ENCODE results near the gene ARFGEF2.
"Not testable (repeated sequence)": the region's sequence is repeated elsewhere in the genome, so short reads cannot be mapped to it uniquely, and the experiment has no call there.

The ARFGEF2 gene

DNA sequence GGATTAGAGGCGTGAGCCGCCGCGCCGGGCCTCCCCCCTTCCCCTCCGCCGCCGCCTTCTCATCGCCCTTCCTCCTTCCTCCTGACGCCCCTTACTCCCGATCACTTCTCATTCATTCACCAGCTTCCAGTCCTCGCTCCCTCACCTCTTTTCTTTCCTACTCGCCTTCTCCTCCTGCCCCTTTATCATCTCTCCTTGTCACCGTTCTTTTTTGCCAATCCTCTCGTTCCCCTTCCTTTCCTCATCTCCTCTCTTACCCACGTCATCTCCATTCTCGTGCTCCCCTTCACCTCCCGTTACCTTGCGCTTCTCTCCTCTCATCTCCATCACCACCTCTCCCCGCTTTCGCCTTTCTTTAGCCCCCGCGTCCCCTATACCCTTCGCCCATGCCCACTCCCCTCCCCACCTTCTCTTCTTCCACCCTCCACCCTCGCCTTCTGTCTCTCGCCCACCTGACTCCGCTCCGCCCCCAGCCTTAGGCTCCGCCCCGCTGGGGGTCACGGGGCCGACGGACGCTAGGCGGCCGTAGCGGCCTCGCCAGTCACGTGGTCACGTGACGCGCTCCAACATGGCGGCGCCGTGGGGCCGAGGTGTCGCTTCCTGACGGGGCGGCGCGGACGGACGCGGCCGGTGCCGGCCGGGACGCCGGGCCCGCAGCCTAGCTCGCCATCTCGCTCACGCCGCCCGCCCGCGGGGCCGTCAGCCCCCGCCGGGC lies at the start of gene ARFGEF2:
Gene ARFGEF2, plus strand, starts transcription at position 544 of the 715 bp plus-strand sequence. CDS start 179 bp downstream, outside the sequence.
- DNase-seq (ENCODE audit: low read depth) = peak; percentile 88

DNA sequence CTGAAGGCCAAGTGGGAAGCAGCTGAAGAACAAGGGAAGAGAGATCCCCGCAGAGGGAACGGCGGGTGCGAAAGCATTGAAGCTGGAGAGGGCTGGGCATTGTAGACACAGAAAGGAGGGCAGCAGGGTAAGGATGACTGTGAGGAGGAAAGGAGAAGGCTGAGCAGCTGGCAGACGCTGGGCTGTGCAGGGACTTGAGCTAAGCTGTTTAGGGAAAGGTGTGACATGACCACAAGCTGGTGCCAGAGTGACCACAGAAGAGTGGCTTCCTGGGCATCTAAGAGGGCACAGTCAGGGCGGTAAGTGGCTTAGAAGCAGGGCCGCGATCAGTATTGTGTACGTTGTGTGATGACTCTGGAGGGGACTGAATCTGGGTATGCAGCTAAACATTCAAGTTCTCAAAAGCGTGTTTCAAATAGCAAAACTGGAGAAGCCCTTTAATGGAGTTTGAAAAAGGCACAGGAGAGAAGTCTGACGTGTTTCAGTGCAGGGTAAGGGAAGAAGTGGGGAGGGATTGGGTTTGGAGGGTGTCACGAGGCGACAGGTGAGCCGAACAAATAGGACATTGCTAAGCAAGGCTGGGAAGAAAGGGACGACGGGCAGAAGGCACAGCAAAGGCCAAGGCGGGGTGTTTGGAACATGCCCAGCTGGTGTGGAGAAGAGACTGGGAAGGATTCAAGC lies 46.1 kb upstream of the ARFGEF2 start:
- no peak for DNase-seq (ENCODE audit: low read depth)

GRCh38 chr20:48875914-48876240 lies 45.6 kb upstream of the ARFGEF2 start:
- DNase-seq (ENCODE audit: low read depth) = no peak

- DNase-seq (ENCODE audit: low read depth) = no peak
Measured at GRCh38 chr20:48877304-48877703, 44.2 kb upstream of the ARFGEF2 start.

DNA sequence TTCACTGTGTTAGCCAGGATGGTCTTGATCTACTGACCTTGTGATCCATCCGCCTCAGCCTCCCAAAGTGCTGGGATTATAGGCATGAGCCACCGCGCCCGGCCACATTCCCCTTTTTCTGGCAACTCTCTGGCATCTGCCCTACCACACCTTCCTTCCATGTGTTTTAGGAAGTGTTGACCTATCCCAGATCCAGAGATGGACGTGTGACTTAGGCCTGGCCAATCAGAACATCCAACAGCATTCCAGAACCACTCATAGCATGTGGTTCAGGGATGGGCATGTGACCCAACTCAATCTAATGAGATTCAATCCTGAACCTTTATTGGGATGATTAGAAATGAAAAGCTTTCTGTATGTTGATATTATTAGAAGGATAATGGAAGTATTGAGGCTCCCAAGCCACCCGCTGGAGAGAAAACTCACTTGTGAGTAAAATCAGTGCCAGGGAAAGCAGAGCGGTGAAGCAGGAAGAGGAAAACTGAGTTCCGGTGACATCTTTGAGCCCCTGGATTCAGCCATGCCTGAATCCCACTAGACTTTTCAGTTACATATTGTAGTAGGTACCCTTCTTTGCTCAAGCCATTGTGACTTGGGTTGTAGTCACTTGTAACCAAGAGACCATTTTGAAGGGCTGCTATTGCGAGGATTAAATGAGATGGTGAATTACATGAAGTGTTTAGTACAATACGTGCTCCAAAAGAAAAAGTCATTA lies 42.8 kb upstream of the ARFGEF2 start:
- no peak for DNase-seq (ENCODE audit: low read depth)

DNA sequence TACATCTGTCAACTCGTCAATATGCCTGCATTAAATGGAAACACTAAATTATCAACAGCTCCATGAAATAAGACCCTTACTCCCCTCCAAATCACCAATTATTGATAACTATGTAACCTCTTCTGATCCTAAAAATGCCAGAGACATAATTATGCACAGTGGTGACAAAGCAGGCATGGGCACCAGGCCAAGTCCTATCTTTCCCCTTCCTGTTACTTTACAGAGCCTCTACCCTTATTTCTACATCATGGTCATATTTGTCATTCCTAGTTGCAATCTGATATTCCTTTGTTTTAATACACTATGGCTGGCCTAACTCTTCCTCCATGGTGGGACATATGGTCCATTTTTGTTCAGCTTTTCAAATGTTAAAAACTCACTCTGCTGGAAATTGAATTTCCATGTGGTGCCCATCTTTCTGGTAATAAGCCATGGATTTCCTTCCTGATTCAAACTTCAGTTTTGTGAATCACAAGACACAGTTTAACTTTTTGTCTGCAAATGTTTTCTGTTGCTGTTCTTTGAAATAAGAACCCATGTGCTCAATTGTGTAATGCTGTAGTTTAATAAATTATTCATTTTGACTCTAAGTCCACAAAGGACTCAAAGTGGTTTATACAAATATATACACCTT lies 41.8 kb upstream of the ARFGEF2 start:
- no peak for DNase-seq (ENCODE audit: low read depth)

- no peak for DNase-seq (ENCODE audit: low read depth)
Measured at GRCh38 chr20:48880331-48880730, 41.2 kb upstream of the ARFGEF2 start.

DNA sequence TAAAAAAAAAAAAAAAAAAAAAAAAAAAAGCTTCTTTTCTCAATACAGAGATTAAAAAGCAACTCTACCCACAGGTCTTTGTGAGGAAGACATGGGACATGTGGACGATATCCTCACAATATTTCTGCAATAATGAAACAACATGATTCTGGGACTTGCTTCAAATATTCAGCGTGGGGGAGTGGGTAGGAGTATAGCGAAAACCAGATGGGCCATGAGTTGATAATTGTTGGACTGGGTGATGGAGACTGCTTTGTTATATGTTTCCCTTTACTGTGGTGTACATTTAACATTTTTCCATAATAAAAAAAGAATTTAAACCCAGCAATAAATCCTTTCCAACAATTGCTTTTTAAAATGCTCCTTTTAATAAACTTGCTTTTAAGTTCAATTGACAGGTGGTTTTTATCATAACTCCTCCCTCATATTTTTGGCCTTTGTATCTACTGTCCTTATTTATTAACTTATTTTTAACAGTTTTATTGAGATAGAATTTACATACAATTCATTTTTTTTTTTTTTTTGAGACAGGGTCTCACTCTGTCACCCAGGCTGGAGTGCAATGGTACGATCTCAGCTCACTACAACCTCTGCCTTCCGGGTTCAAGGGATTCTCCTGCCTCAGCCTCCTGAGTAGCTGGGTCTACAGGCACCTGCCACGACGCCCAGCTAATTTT lies 40.4 kb upstream of the ARFGEF2 start:
- DNase-seq (ENCODE audit: low read depth) = no peak

DNA sequence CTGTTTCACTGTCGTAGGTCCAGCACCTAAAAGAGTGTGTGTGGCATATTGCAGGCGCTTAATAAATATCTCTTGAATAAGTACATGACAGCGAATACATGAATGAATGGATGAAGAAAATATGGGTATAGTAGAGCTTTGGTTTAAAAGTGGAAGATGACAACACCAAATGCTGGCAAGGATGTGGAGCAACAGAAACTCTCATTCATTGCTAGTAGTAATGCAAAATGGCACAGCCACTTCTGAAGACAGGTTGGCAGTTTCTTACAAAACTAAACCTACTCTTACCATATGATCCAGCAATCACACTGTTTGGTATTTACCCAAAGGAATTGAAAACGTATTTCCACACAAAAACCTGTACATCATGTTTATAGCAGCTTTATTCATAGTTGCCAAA lies 36.3 kb upstream of the ARFGEF2 start:
- DNase-seq (ENCODE audit: low read depth) = no peak

GRCh38 chr20:48886194-48886593 lies 35.3 kb upstream of the ARFGEF2 start:
- no peak for DNase-seq (ENCODE audit: low read depth)

DNA sequence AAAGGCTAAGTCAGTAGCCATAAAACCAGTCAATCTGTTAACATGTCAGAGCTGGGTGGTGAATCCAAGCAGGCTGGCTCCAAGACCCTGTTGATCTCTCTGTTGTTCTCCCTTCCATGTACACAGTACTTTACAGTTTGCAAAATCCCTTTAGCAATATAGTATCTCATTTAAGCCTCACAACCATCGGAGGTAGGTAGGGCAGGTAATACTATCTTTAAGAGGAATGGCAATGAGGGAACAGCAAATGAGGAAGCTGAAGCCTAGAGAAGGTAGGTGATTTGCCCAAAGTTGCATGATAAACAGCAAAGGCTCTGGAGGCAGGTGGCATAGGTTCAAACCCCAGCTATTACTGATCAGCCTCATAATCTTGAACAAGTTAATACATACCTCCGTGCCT lies 34.7 kb upstream of the ARFGEF2 start:
- no peak for DNase-seq (ENCODE audit: low read depth)

DNA sequence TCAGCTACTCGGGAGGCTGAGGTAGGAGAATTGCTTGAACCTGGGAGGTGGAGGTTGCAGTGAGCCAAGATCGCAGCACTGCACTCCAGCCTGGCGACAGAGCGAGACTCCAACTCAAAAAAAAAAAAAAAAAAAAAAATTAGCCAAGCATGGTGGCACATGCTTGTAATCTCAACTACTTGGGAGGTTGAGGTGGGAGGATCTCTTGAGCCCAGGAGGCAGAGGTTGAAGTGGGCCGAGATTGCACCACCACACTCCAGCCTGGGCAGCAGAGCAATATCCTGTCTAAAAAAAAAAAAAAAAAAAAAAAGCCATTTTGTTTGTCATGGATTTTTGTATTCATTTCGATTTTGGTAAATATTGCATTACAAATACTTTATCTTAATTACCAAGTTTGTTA lies 33.0 kb upstream of the ARFGEF2 start:
- DNase-seq (ENCODE audit: low read depth) = not testable (repeated sequence)

- no peak for DNase-seq (ENCODE audit: low read depth)
Measured at GRCh38 chr20:48889140-48889790, 32.2 kb upstream of the ARFGEF2 start.

DNA sequence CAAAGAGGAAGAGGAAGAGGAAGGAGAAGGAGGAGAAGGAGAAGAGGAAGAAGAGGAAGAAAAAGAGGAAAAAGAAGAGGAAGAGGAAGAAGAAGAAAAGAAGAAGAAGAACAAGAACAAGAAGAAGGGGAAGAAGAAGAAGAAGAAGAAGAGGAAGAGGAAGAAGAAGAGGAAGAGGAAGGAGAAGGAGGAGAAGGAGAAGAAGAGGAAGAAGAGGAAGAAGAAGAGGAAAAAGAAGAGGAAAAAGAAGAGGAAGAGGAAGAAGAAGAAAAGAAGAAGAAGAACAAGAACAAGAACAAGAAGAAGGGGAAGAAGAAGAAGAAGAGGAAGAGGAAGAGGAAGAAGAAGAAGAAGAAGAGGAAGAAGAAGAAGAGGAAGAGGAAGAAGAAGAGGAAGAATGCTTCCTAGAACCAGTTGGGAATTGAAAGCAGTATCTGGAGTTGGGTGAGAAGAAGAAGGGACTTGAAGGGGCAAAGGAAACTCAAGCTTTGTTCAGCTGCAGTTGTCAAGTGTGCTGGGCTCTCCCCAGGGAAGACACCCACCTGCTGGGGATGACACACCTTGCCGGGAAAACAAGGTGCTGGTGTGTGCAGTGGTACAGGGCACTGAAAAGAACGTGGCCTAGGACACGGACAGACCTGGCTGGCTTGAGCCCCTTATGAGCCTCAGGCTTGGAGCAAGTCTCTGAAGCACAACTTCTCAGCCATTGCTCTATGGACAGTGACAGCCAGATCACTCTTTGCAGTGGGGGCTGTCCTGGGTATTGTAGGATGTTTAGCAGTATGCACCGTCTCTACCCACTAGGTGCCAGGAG lies 30.1 kb upstream of the ARFGEF2 start:
- DNase-seq (ENCODE audit: low read depth) = no peak

GRCh38 chr20:48892049-48892470 lies 29.5 kb upstream of the ARFGEF2 start:
- DNase-seq (ENCODE audit: low read depth) = no peak

DNA sequence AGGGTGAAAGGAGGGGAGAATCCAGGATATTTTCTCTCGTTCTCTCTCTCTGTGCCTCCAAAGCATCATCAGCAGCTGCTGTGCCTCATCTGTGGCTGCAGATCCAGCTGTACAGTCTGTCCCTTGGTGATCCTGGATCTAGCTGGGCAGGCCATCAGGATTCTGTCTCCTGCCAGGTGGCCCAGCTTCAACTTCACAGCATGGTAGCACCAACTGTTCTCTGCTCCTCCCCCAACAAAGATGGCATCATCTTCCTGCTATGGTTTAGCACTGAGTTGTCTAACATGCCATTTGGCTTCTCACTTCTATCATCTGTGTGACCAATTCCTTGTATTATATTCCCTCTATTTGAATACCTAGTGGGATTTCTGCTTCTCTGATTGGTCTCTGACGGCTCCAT lies 28.6 kb upstream of the ARFGEF2 start:
- no peak for DNase-seq (ENCODE audit: low read depth)

- DNase-seq (ENCODE audit: low read depth) = no peak
Measured at GRCh38 chr20:48893374-48893773, 28.1 kb upstream of the ARFGEF2 start.

DNA sequence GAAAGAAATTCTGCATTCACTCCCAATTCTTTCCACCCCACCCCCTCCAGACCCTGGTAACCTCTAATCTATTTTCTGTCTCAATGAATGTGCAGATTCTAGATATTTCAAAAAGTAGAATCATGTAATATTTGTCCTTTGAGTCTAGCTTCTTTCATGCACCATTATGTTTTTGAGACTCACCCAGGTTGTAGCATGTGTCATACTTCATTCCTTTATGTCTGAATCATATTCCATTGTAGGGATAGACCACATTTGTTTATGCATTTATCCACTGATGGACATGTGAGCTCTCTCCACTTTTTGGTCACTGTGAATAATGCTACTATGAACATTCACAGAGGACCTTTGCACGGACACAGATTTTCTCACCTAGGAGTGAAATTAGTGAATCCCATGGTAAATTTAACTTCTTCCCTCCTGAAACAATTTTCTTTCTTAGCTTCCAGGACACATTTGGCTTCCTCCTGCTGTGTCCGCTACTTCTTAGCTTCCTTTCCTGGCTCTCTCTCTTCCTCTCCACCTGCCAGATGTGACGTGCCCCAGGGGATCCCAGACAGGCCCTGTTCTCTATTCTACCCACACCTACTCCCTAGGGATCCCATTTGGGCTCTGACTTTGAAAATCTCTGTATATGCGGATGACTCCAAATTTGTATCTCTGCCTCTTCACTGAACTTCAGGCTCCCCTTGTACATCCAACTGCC lies 24.1 kb upstream of the ARFGEF2 start:
- no peak for DNase-seq (ENCODE audit: low read depth)

DNA sequence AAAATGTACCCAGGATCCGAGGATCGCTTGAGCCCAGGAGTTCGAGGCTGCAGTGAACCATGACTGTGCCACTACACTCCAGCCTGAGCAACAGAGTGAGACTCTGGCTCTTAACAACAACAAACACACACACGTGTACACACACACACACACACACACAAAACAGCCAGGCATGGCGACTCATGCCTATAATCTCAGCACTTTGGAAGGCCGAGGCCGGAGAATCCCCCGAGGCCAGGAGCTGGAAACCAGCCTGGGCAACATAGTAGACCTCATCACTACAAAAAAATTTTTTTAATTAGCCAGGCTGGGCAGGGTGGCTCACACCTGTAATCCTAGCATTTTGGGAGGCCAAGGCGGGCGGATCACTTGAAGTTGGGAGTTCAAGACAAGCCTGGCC lies 23.3 kb upstream of the ARFGEF2 start:
- no peak for DNase-seq (ENCODE audit: low read depth)

GRCh38 chr20:48898896-48899530 lies 22.5 kb upstream of the ARFGEF2 start:
- no peak for DNase-seq (ENCODE audit: low read depth)
